ENCODE measurements around the gene UBAC2. TPM values are rescaled to one million over a fixed set of nuclear protein-coding genes. Genes with fewer than 3 reads are reported as not detected.

Gene UBAC2
- total RNA-seq, 4 donors from 2014 or later, result 54.4 to 65.9 (median 59.5) TPM

- H3K27me3 ChIP-seq, result no peaks in the 10 kb centered on the region
- H3K4me3 ChIP-seq, result no peak overlapping the region
- intact Hi-C loops (cut with DNase I; ENCODE audit: low total_unique reads), result no loop called here
- TF ChIP-seq POLR2A (IDR thresholded peaks at IDR 0.05), result no peak
- TF ChIP-seq CTCF (IDR thresholded peaks at IDR 0.05), result no peak
- no peaks in the 10 kb centered on the region for H3K4me1 ChIP-seq
- no peaks in the 10 kb centered on the region for H3K9me3 ChIP-seq
- no peak for DNase-seq
- H3K36me3 ChIP-seq, result no peaks in the 10 kb centered on the region
- H3K27ac ChIP-seq, result no peak overlapping the region
Observed at GRCh38 chr13:99399623-99399974, 198.9 kb downstream of the UBAC2 start.

- TF ChIP-seq CTCF (IDR thresholded peaks at IDR 0.05) (no peak), POLR2A (IDR thresholded peaks at IDR 0.05) (no peak)
- DNase-seq, result no peak
- no peaks in the 10 kb centered on the region for H3K36me3 ChIP-seq
- H3K27me3 ChIP-seq, result no peaks in the 10 kb centered on the region
- no peak overlapping the region for H3K27ac ChIP-seq
- intact Hi-C loops (cut with DNase I; ENCODE audit: low total_unique reads), result no loop called here
- H3K4me3 ChIP-seq, result no peak overlapping the region
- H3K9me3 ChIP-seq, result no peaks in the 10 kb centered on the region
- no peaks in the 10 kb centered on the region for H3K4me1 ChIP-seq
Observed at GRCh38 chr13:99403458-99403971, 202.9 kb downstream of the UBAC2 start.

- Histone ChIP-seq H3K4me3 (no peak overlapping the region), H3K27ac (no peak overlapping the region), H3K4me1 (no peaks in the 10 kb centered on the region), H3K27me3 (no peaks in the 10 kb centered on the region), H3K36me3 (no peaks in the 10 kb centered on the region), H3K9me3 (no peaks in the 10 kb centered on the region)
- no peak for DNase-seq
- TF ChIP-seq POLR2A (IDR thresholded peaks at IDR 0.05) (no peak), CTCF (IDR thresholded peaks at IDR 0.05) (no peak)
- intact Hi-C loops (cut with DNase I; ENCODE audit: low total_unique reads), result no loop called here
Observed at GRCh38 chr13:99404005-99404755, 203.5 kb downstream of the UBAC2 start.

- no peaks in the 10 kb centered on the region for H3K36me3 ChIP-seq
- no peak overlapping the region for H3K4me3 ChIP-seq
- no peak for DNase-seq
- H3K4me1 ChIP-seq, result no peaks in the 10 kb centered on the region
- no peaks in the 10 kb centered on the region for H3K27me3 ChIP-seq
- H3K9me3 ChIP-seq, result no peaks in the 10 kb centered on the region
- intact Hi-C loops (cut with DNase I; ENCODE audit: low total_unique reads), result no loop called here
- H3K27ac ChIP-seq, result no peak overlapping the region
- TF ChIP-seq CTCF (IDR thresholded peaks at IDR 0.05), result no peak
- TF ChIP-seq POLR2A (IDR thresholded peaks at IDR 0.05), result no peak
Observed at GRCh38 chr13:99405966-99406365, 205.3 kb downstream of the UBAC2 start.

GRCh38 chr13:99406799-99407201 lies 206.1 kb downstream of the UBAC2 start:
- H3K4me1 ChIP-seq, result no peaks in the 10 kb centered on the region
- DNase-seq, result no peak
- H3K9me3 ChIP-seq, result no peaks in the 10 kb centered on the region
- intact Hi-C loops (cut with DNase I; ENCODE audit: low total_unique reads), result no loop called here
- H3K27ac ChIP-seq, result no peak overlapping the region
- H3K4me3 ChIP-seq, result no peak overlapping the region
- H3K36me3 ChIP-seq, result no peaks in the 10 kb centered on the region
- no peaks in the 10 kb centered on the region for H3K27me3 ChIP-seq
- TF ChIP-seq CTCF (IDR thresholded peaks at IDR 0.05) (no peak), POLR2A (IDR thresholded peaks at IDR 0.05) (no peak)

Measured in uterus (tissue), 4 donors.